ENCODE data around the gene ADGRL2. TPM values are rescaled to one million over a fixed set of nuclear protein-coding genes. Genes with fewer than 3 reads are reported as not detected.
"Not testable (repeated sequence)": the region's sequence is repeated elsewhere in the genome, so short reads cannot be mapped to it uniquely, and the experiment has no call there.

ADGRL2 gene
- total and polyA plus RNA-seq, 2 donors (not counting 3 experiments of a cell fraction or from before 2014, with no cell fraction given), result 32.7 to 46.1 TPM

DNA sequence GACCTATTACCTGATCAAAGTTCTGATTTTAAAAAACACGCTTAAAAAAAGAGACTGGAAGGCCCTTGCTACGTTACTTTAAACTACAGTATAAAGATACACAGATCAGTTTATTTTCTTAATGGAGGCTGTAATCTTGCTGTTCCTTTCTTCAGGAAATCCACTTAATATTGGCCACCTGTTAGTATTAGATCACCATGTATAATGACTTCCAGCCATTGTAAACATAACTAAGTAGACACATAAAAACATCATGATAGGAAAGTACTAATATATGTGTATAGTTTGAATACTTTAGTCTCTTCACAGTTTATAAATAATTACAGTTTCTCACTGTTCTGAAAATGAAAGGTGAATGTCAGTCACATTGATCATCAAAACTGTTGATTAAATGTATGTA, 68.6 kb downstream of the ADGRL2 start:
- TF ChIP-seq JUN (IDR thresholded peaks at IDR 0.05; ENCODE audit: borderline replicate concordance, insufficient read depth, insufficient read length, low read depth) (peak; percentile 34), EZH2 (IDR thresholded peaks at IDR 0.05; ENCODE audit: borderline replicate concordance, low read depth, low read length, severe bottlenecking) (no peak)
- dilution Hi-C loops (cut with MboI; ENCODE audit: extremely low pct_ligation_motif_present, low sequenced_read_pairs), result no loop called here
- peak; percentile 75 for FAIRE-seq
- H4K20me1 ChIP-seq (replicated peaks; ENCODE audit: control insufficient read depth, extremely low read depth, insufficient read depth, low read length), result no peaks in the 10 kb centered on the region
- CTCF ChIA-PET, result no interaction called here
- H3K27me3 ChIP-seq (ENCODE audit: control insufficient read depth in 2 of 2, insufficient read depth in 2 of 2, low read length in 2 of 2), result no peaks in the 10 kb centered on the region
- H3K9me1 ChIP-seq (replicated peaks; ENCODE audit: control insufficient read depth, extremely low read depth, insufficient read depth, low read length), result no peaks in the 10 kb centered on the region
- no peaks in the 10 kb centered on the region for H3K36me3 ChIP-seq (ENCODE audit: control insufficient read depth in 2 of 2, extremely low read depth in 1 of 2, insufficient read depth in 2 of 2, low read length in 2 of 2)
- H3K79me2 ChIP-seq (ENCODE audit: control insufficient read depth, insufficient read depth, low read length), result no peaks in the 10 kb centered on the region
- BruUV-seq (replicated peaks), result no TSS peak
- H3K9ac ChIP-seq (replicated peaks; ENCODE audit: extremely low read depth, insufficient read depth, low read length), result no peak overlapping the region
- H3K9me3 ChIP-seq (replicated peaks; ENCODE audit: control insufficient read depth, insufficient read depth, low read length), result no peaks in the 10 kb centered on the region
- H3K4me3 ChIP-seq (replicated peaks in 1 of 3; ENCODE audit: insufficient read depth in 1 of 3, low read depth in 1 of 3, low read length in 3 of 3), result no peak overlapping the region
- DNase-seq (ENCODE audit: low read depth, low spot score), result peak; percentile 75
- H3K4me2 ChIP-seq (ENCODE audit: insufficient read depth, low read length), result peak overlapping the region; percentile 48
- H3K27ac ChIP-seq (ENCODE audit: insufficient read depth, low read depth, low read length), result no peak overlapping the region
- POLR2A ChIA-PET, result no interaction called here
- H2AFZ ChIP-seq (ENCODE audit: low read depth, low read length), result no peak overlapping the region
- intact Hi-C loops (cut with micrococcal nuclease), result loop anchor here (1.0 kb wide), 1 partner anchor 34 kb away; no protein-coding TSS in a partner anchor
- peaks cover 16% of the 10 kb centered on the region for H3K4me1 ChIP-seq (ENCODE audit: control insufficient read depth, extremely low read depth, insufficient read depth, low read length)

DNA sequence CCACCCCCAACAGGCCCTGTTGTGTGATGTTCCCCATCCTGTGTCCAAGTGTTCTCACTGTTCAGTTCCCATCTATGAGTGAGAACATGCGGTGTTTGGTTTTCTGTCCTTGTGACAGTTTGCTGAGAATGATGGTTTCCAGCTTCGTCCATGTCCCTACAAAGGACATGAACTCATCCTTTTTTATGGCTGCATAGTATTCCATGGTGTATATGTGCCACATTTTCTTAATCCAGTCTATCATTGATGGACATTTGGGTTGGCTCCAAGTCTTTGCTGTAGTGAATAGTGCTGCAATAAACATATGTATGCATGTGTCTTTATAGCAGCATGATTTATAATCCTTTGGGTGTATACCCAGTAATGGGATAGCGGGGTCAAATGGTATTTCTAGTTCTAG, 70.4 kb downstream of the ADGRL2 start:
- H3K9me3 ChIP-seq (replicated peaks; ENCODE audit: control insufficient read depth, insufficient read depth, low read length); POLR2A ChIA-PET; H3K4me2 ChIP-seq (ENCODE audit: insufficient read depth, low read length); H3K9ac ChIP-seq (replicated peaks; ENCODE audit: extremely low read depth, insufficient read depth, low read length); H3K9me1 ChIP-seq (replicated peaks; ENCODE audit: control insufficient read depth, extremely low read depth, insufficient read depth, low read length); dilution Hi-C loops (cut with MboI; ENCODE audit: extremely low pct_ligation_motif_present, low sequenced_read_pairs); H3K4me3 ChIP-seq (replicated peaks in 1 of 3; ENCODE audit: insufficient read depth in 1 of 3, low read depth in 1 of 3, low read length in 3 of 3); CTCF ChIA-PET; H2AFZ ChIP-seq (ENCODE audit: low read depth, low read length); FAIRE-seq; H4K20me1 ChIP-seq (replicated peaks; ENCODE audit: control insufficient read depth, extremely low read depth, insufficient read depth, low read length); intact Hi-C loops (cut with micrococcal nuclease); H3K79me2 ChIP-seq (ENCODE audit: control insufficient read depth, insufficient read depth, low read length); DNase-seq (ENCODE audit: low read depth, low spot score); H3K27me3 ChIP-seq (ENCODE audit: control insufficient read depth in 2 of 2, insufficient read depth in 2 of 2, low read length in 2 of 2); H3K27ac ChIP-seq (ENCODE audit: insufficient read depth, low read depth, low read length); BruUV-seq (replicated peaks); H3K36me3 ChIP-seq (ENCODE audit: control insufficient read depth in 2 of 2, extremely low read depth in 1 of 2, insufficient read depth in 2 of 2, low read length in 2 of 2): not testable (repeated sequence)
- H3K4me1 ChIP-seq (ENCODE audit: control insufficient read depth, extremely low read depth, insufficient read depth, low read length), result peaks cover 16% of the 10 kb centered on the region
